GM12872 (cell line): ENCODE measurements around the gene IL13RA1.

Source experiments
- CTCF ChIP-seq: IDR thresholded peaks from 3 replicates; pipeline ENCODE4 v1.5.1; 2011; ENCODE audit warnings: low read depth, mild to moderate bottlenecking, low read length, moderate library complexity; ENCODE audit not compliant: insufficient read depth

Gene IL13RA1

GRCh38 chrX:118734909-118735308 lies 7.5 kb downstream of the IL13RA1 start:
- no peak for TF ChIP-seq CTCF

- no peak for TF ChIP-seq CTCF
Measured at GRCh38 chrX:118736394-118737010, 9.1 kb downstream of the IL13RA1 start.

GRCh38 chrX:118739577-118739976 lies 12.2 kb downstream of the IL13RA1 start:
- TF ChIP-seq CTCF: no peak

GRCh38 chrX:118740276-118740889 lies 13.0 kb downstream of the IL13RA1 start:
- no peak for TF ChIP-seq CTCF

- no peak for TF ChIP-seq CTCF
Measured at GRCh38 chrX:118742176-118742575, 14.8 kb downstream of the IL13RA1 start.

- no peak for TF ChIP-seq CTCF
Measured at GRCh38 chrX:118745570-118745969, 18.2 kb downstream of the IL13RA1 start.

GRCh38 chrX:118751950-118752783 lies 24.8 kb downstream of the IL13RA1 start:
- TF ChIP-seq CTCF: no peak
